Activated CD8-positive, alpha-beta memory T cell treated with anti-CD3 and anti-CD28 coated beads for 1 hour (primary cell): ENCODE results near the gene ADGRG6.
"Not testable (repeated sequence)": the region's sequence is repeated elsewhere in the genome, so short reads cannot be mapped to it uniquely, and the experiment has no call there.

Experiments used
- DNase-seq, 2 donors: peaks; one replicate each; pipeline ENCODE4 v3.0.0-alpha.2; 2020; ENCODE audit warnings: low read depth in 1 of 2; ENCODE audit errors: extremely low read depth in 1 of 2

ADGRG6 gene

DNA sequence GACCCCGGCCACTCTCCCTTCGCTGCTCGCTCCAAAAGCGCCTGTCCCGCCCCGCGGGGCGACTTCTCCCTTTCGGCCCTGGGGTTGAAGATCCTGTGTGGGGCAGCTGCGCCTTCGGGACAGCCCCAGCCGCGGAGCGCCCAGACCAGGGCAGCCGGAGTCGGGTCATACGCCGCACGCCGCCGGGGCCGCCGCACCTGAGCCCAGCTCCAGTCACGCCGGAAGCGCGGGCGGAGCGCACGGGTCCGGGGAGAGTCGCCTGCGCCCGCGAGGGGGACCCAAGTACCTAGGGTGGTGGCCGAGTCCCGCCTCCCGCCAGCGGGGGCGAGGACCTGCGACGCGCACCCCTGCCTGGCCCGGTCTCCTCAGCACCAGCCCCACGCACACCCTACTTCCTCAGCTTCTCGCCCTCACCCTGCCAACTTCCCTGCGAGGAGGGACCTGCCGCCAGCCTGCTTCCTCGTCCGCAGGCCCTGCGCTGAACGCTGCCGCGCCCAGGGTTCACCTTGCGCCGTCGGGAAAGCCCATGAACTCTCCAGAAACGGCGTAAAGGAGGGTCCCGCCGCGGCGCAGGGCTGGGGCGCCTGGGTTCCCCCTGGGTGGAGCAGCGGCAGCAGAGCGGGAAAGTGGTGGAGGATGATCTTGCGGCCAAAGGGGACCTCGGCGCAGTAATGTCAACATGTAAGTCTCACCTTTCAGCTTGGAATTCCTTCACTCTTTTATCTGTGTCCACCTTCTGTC lies at the start of gene ADGRG6:
ADGRG6 (plus strand) TSS at position 357 of the 741 bp plus-strand sequence; CDS start at position 680, 323 bp downstream.
- DNase-seq, result peak; percentile 3 to 12

DNA sequence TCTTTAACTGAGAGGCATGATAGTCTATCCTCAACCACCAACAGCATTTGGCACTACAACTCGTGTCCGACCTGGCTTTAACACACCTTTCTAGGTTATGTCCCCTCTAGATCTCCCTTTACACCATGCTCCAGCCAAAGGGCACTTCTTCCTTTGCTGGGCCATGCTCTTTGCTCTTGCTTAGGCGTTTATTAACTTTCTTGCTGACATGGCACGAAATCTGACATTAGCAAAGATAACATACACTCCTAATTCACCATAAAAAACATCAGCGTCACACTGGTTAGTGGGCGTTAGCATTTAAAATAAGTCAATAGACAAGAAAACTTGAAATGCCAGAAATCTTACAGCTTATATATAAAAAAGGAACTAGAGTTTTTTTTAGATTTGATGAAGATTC lies 47.3 kb upstream of the ADGRG6 start:
- DNase-seq, result no peak

DNA sequence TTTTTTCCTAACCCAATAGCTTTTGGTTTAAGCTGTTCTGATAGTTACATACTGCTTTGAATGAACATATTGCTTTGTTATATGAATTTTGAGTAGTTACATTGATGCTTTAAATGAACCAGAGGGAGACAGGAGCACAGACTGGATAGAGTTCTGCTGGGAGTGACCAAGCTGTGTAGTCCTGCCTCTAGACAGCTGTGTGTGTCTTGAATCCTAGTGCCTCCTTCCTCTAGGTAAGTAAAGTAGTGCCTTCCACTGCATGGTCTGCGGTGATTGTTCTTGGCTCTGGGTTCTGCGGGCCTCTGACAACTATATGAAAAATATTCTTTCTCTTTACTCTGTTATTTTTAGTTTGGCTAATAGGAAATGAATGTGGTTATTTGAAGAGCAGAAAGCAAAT lies 46.0 kb upstream of the ADGRG6 start:
- no peak for DNase-seq

DNA sequence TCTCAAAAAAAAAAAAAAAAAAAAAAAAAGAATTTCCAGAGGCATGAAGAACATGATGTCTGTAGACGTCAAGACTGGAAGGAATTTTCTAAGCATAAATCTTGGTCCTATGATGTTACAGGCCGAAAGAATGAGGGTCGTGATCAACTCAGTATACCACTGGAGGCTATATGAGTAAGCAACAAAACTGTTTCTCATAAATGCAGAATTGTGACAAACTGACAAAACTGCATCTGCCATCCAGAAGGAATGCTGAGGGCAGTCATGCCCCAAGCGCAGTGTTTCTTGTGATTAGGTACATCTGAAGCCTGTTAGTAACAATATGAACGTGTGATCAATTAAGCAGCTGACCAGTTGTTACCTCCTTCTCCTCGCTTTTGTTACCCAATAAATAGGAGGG lies 43.5 kb upstream of the ADGRG6 start:
- no peak for DNase-seq

DNA sequence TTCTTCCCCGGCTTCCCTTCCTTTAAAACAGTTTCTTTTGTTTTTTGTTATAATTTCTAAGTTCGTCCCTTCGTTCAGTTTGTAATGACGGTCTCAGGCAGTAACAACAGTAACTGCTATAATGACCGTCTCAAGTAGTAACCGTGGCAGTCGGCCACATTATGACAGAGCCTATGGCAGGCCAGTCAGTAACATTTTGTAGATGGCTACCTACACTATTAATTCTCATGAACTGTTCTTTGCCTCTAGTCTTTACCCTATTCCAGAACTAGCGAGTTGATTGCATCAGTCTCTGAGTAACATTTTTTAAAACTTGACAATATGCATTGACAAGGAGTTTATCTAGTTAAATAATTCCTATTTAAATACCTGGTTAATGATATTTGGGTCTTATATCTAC lies 43.0 kb upstream of the ADGRG6 start:
- DNase-seq, result no peak

DNA sequence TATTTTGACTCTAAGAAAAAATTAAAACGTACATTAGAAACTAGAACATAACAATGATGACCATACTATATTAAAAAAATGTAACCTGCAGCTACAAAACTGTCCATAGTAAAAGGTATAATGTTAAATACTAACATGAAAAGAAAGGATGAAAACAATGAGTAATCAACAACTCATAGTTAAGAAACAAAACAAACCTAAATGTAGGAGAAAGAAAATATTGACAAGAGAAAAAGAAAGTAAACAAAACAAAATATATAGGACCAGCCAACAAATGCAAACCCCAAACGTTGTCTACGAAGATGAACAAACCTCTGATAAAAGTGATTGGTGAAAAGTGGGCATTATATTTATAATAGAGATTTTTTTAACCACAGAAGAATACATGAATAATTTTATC lies 41.1 kb upstream of the ADGRG6 start:
- DNase-seq, result no peak

DNA sequence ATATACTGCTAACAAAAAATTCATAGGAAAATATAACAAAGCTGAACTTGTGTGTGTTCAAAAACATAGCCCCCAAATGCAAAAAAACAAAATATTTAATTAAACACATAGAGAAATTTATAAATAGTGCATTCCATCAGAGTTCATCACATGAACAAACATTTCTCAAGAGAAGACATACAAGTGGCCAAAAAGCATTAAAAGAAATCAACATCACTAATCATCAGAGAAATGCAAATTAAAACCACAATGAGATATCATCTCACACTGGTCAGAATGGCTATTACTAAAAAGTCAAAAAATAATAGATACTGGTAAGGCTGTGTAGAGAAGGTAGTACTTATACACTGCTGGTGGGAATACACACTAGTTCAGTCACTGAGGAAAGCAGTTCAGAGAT lies 39.6 kb upstream of the ADGRG6 start:
- no peak for DNase-seq

DNA sequence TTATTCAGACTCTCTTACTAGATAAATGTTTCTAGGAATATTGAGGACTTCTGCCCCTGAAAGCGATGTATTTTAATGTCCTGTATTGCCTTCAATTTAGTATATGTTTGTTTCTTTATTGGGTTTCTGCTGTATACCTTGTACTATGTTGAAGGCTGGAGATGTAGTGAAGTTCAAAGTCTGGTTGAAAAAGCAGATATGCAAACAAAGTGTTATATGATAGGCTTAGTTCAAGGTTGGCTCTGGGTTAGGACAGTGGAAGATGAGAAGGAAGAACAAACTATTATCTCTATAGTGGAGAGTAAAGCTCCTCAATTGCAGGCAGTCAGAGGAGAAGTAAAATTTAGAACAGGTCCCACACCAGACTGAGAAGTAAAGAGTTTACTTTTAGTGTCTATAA lies 36.3 kb upstream of the ADGRG6 start:
- no peak for DNase-seq

DNA sequence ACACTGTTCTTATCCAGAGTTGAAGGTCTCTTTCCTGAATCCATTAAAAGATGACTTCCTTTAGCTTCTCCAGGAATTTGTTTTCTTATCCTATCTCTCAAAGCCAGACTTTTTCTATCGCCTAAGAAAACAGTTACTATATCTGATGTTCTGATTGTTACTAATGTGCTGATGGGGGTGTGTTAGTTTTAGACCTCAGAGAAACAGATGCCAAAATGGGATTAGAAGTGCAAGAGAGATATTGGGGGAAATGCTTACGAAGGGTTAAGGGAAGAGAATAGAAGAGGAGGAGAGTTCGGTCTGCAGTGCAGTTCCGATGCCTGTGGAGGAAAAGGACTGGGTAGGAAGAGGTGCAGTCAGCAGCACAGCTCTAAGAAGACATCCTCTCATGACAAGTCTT lies 35.7 kb upstream of the ADGRG6 start:
- no peak for DNase-seq

DNA sequence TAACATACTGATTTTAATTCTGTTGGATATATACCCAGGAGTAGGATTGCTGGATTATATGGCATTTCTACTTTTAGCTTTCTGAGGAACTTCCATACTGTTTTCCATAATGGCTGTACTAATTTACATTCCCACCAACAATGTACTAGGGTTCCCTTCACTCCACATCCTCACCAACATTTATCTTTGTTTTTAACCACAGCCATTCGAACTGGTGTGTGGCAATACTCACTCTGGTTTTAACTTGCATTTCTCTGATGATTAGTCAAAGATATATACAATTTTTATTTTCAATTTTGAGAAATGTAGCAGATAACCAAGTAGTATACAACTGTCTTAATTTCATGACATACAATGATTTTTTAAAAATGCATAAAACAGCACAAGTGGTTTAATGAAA lies 30.3 kb upstream of the ADGRG6 start:
- DNase-seq, result no peak

DNA sequence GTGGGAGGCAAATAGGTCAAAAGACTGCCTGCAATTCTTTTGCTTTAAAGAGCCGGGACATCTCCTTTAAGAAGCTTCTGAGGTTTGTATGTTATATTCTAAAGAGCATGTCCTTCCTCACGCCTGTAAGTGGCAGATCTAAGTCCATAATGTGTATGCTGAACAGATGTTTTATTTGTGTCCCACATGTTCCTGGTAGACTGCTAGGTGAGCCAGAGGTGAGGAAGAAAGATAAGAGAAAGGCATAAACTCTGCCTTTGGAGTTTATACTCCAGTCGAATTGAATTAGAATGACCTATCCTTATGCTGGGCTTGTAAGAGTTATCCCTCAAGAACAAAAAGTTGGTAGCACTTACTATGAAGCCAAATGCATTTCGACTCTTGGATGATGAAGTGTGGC lies 27.2 kb upstream of the ADGRG6 start:
- no peak for DNase-seq

DNA sequence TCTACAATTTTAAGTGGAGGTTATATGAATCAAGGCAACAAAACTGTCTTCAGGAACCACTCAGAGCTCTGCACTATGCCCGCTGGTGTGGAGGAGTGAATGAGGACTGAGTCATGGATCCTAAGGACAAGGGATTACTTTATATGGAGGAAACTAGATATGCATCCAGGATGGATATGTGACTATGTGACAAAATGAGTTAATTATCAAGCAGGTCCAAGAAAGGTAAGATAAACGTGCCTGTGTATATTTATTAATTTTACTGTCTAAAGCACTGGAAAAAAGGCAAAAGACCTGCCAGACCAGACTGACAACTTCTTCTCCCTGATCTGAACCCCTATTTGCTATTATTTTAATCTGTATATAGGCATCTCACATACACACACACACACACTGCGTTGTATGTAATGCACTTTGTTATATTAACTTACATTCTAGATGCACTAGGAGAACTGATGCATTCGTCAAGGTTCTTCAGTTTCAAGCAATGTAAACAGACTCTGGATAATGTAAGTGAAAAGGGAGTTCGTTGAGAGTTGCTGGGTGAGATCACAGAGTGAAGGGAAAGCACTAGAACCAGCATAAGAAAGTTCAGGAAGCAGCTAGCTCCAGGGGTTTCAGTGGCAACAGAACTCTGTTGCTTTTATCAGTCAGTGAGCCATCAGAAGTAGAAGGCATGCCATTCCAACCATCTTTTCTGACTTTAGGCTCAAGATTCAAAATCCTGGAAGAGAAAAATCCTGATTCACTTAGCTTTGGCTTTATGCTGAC lies 26.4 kb upstream of the ADGRG6 start:
- no peak for DNase-seq

DNA sequence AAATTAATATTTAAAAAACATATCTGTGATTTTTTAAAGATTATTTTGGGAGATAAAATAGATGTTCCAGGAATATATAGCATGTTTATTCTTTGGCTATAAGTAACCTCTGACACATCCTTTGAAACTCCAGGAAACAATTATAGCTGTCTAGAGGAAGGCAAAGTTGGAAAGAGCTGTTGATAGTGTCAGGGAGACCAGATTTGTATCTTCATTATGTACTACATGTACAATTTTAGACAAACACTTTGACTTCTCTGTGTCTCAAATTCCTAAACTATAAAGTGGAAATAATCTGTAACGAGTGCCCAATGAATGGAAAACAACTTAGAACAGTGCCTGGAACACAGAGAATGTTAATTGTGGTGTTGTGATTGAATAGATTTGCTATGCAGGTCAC lies 25.6 kb upstream of the ADGRG6 start:
- DNase-seq, result no peak

DNA sequence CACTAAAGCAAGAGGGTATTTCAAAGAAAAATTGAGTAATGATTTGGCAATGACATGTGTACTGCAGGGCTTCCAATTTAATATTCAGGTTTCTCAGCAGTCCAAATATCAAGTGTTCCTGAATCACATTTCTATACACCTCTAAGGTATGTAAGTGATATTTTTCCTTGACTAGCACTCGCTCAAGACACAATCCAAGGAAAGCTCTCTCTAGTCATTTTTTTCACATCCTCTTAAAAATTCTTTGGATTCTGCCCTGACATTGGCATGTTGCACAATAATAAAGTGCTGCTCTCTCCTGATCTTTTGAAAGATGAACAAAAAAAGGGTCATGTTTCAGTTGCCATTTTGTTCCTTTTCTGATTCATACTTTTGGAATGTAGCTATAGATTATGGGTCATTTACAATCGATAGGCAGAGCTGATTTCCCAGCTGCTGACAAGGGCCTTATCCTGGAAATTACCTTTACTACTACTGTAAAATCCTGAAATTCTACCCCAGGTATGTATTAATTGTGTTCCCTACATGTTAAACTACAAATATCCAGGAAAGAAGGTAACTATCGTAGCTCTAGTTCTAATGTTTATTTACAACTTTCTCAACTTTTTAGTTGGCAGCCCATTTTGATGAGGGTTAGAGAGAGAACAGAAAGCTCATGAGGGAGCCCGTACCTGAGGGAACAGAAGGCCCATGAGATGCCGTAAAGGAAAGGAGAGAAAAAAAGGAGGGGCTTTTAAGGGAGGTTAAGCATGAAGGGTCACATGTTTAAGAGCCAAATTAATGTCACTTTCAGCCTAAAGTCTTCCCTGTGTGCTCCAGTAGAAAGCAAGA lies 22.2 kb upstream of the ADGRG6 start:
- DNase-seq, result no peak

DNA sequence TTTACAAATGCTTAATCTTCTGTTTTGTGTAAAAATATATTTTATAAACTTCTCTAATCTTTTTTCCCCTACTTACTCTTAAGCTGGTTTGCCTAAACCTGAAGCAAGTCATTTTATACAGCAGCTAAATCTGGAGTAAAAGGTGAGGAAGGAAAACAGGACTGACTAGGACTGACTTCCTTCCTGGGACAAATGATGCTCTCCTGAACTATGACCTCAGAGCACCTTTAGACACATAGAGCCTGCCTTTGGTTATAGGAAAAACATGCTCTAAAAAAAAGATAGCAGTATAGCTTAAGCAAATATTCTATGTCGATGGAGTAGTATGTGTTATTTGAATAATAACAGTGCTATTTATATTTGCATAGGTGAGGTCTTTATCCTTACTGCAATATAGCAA lies 21.5 kb upstream of the ADGRG6 start:
- DNase-seq, result no peak

DNA sequence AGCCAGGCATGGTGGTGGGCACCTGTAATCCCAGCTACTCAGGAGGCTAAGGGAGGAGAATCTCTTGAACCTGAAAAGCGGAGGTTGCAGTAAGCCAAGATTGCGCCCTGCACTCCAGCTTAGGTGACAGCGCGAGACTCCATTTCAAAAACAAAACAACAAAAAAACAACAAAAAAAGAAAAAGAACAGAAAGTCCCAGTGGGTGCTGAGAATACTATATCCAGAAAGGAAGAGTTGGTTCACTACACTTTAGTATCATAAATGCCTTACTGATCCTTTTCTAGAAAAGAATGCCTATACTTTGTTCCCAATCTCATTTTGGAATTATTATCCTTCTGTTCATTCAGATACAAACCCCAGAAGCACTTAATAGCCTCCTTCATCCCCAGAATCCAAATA lies 20.9 kb upstream of the ADGRG6 start:
- no peak for DNase-seq

DNA sequence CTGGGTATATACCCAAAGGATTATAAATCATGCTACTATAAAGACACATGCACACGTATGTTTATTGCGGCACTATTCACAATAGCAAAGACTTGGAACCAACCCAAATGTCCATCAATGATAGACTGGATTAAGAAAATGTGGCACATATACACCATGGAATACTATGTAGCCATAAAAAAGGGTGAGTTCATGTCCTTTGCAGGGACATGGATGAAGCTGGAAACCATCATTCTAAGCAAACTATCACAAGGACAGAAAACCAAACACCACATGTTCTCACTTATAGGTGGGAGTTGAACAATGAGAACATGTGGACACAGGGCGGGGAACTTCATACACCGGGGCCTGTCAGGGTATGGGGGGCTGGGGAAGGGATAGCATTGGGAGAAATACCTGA lies 18.7 kb upstream of the ADGRG6 start:
- DNase-seq, result not testable (repeated sequence)

DNA sequence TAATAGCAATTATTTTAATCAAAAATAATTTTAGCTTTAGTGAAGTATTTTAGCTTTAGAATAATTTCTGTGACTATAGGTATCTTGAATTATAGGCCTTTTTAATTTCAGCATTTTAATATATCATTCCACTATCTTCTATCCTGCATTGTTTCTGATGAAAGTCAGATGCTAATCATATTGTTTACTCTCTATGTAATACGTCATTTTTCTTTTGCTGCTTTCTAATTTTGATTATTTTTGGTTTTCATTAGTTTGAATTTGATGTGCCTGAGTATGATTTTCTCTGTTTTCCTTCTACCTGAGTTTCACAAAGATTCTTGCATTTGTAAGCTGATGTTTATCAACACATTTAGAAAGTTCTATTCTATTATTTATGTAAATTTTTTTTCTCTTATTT lies 17.4 kb upstream of the ADGRG6 start:
- no peak for DNase-seq

DNA sequence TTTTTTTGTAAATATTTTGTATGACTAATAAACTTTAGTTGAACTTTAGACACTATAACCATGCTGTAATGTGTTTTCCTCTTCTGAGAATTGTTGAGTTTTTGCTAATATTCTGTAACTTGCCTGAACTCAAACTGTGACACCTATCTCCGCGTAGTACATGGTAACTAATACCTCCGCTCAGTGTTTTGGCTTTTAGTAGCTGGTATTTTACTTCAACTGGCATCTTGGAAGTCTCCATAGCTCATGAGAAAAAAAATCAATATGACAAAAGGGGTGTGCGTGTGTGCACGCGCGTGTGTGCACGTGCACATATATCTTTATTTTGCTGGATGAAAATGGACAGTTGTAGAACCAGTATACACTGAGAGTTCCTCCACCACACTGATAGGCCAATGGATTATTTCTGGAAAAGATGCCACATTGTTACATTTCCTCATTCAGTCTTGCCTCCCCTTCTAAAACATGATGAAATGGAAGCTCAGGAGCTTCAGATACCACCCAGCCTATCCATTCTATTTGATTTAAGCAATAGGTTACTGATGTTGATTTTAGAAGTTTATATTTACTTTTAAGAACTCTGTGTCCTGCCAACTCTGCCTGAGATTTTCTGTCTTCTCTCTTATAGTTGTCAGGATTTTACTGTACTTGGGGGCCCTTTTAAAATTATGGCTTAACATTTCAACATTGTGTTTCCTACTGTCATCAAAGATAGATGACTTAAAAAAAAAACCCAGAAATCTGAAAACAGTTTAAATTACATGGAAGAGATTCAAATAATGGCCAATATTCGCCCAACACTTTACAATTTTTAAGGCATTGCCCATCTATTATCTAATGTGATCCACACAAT lies 16.3 kb upstream of the ADGRG6 start:
- no peak for DNase-seq

DNA sequence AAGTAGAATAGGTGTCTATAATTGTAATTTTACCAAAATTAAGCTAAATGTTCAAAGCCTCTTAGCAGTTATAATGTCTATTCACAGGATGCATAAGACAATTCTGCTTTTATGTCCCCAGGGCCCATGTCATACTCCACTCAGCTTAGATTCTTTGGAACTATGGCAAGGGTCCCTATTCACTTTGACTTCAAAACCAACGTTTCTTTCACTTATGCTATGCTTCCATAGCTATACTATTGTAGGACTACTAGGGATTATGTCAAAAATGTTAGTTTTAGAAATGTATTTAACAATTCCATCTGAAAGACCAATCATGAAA lies 15.8 kb upstream of the ADGRG6 start:
- no peak for DNase-seq

DNA sequence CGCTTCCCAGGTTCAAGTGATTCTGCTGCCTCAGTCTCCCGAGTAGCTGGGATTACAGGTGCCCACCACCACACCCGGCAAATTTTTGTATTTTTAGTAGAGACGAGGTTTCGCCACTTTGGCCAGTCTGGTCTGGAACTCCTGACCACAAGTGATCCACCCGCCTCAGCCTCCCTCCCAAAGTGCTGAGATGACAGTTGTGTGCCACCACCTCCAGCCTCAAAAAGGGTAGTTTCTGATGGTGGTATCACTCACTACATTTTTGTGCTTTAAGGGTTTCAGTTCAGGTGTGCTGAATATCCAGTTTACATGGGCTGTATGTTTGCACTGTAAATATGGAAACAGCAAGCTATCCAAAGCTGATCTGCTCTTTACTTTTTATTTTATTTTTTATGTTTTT lies 12.1 kb upstream of the ADGRG6 start:
- DNase-seq, result no peak
